Measurements from ENCODE around the gene RPS4Y1.
"Not testable (repeated sequence)": the region's sequence is repeated elsewhere in the genome, so short reads cannot be mapped to it uniquely, and the experiment has no call there.

RPS4Y1 gene

GRCh38 chrY:2841471-2841893 lies at the start of gene RPS4Y1:
Gene RPS4Y1, plus strand, starts transcription at chrY:2841602. Its CDS starts 23 bp downstream, at chrY:2841625.
- no peak for DNase-seq (ENCODE audit: low spot score)

- no peak for DNase-seq (ENCODE audit: low spot score)
Measured at GRCh38 chrY:2796977-2797523, 44.4 kb upstream of the RPS4Y1 start.

- no peak for DNase-seq (ENCODE audit: low spot score)
Measured at GRCh38 chrY:2797991-2798390, 43.4 kb upstream of the RPS4Y1 start.

GRCh38 chrY:2800246-2800645 lies 41.2 kb upstream of the RPS4Y1 start:
- DNase-seq (ENCODE audit: low spot score) = no peak

GRCh38 chrY:2817146-2817896 lies 24.1 kb upstream of the RPS4Y1 start:
- DNase-seq (ENCODE audit: low spot score) = not testable (repeated sequence)

GRCh38 chrY:2824471-2824870 lies 16.9 kb upstream of the RPS4Y1 start:
- DNase-seq (ENCODE audit: low spot score) = no peak

- DNase-seq (ENCODE audit: low spot score) = no peak
Measured at GRCh38 chrY:2828497-2828896, 12.9 kb upstream of the RPS4Y1 start.

- no peak for DNase-seq (ENCODE audit: low spot score)
Measured at GRCh38 chrY:2835230-2835629, 6.2 kb upstream of the RPS4Y1 start.

- no peak for DNase-seq (ENCODE audit: low spot score)
Measured at GRCh38 chrY:2837078-2837477, 4.3 kb upstream of the RPS4Y1 start.

GRCh38 chrY:2837932-2838331 lies 3.5 kb upstream of the RPS4Y1 start:
- DNase-seq (ENCODE audit: low spot score) = no peak

GRCh38 chrY:2846791-2847190 lies 5.4 kb downstream of the RPS4Y1 start:
- no peak for DNase-seq (ENCODE audit: low spot score)

GRCh38 chrY:2848384-2848783 lies 7.0 kb downstream of the RPS4Y1 start:
- DNase-seq (ENCODE audit: low spot score) = no peak

- DNase-seq (ENCODE audit: low spot score) = no peak
Measured at GRCh38 chrY:2849368-2849767, 8.0 kb downstream of the RPS4Y1 start.

- no peak for DNase-seq (ENCODE audit: low spot score)
Measured at GRCh38 chrY:2854145-2854774, 12.9 kb downstream of the RPS4Y1 start.

- DNase-seq (ENCODE audit: low spot score) = no peak
Measured at GRCh38 chrY:2857068-2857467, 15.7 kb downstream of the RPS4Y1 start.

- DNase-seq (ENCODE audit: low spot score) = no peak
Measured at GRCh38 chrY:2857686-2858085, 16.3 kb downstream of the RPS4Y1 start.

- DNase-seq (ENCODE audit: low spot score) = no peak
Measured at GRCh38 chrY:2859782-2860181, 18.4 kb downstream of the RPS4Y1 start.

- no peak for DNase-seq (ENCODE audit: low spot score)
Measured at GRCh38 chrY:2860511-2860910, 19.1 kb downstream of the RPS4Y1 start.

- DNase-seq (ENCODE audit: low spot score) = no peak
Measured at GRCh38 chrY:2866581-2866980, 25.2 kb downstream of the RPS4Y1 start.

- no peak for DNase-seq (ENCODE audit: low spot score)
Measured at GRCh38 chrY:2867469-2867868, 26.1 kb downstream of the RPS4Y1 start.

GRCh38 chrY:2868035-2868607 lies 26.7 kb downstream of the RPS4Y1 start:
- DNase-seq (ENCODE audit: low spot score) = no peak

- DNase-seq (ENCODE audit: low spot score) = not testable (repeated sequence)
Measured at GRCh38 chrY:2872234-2872633, 30.8 kb downstream of the RPS4Y1 start.

GRCh38 chrY:2874211-2874610 lies 32.8 kb downstream of the RPS4Y1 start:
- DNase-seq (ENCODE audit: low spot score) = no peak
